GM21423 (cell line): ENCODE measurements around the gene BCAR3.

Source experiments
- ATAC-seq: cut with Tn5 transposase; IDR thresholded peaks from one replicate; pipeline ENCODE4 v1.9.1; 2021; ENCODE audit warnings: mild to moderate bottlenecking, moderate library complexity; ENCODE audit not compliant: unreplicated experiment

The BCAR3 gene

DNA sequence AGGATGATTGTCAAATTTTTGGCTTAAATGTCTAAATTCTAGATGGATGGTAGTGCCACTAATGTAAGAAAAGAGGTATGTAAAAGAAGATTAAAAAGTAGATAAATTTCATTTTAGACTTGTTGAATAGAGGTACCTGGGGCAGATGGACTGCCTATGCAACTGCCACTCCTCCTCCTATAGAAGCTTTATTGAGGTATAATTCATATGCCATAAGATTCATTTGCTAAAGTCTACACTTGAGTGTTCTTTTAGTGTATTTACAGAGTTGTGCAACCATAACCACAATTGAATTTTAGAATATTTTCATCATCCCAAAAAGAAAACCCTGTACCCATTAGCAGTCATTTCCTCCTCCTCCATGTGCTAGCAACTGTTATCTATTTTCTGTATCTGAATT is 163.1 kb downstream of the BCAR3 start:
- ATAC-seq, result no peak

DNA sequence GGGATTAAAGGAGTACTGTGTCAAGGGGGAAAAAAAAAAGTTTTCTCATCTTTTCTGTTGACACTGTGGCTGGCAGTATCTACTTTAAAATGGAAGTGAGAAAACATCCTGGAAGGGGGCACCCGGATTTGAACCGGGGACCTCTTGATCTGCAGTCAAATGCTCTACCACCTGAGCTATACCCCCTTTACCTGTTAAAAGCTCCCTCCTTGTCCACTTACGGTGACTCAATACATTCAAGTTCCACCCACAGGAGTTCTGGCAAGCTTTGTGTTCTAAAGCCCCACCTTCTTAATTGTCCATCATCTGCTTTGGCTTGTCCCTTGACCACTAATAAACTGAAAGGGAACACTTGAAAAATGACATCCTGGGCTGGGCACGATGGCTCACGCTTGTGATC is 165.5 kb downstream of the BCAR3 start:
- no peak for ATAC-seq
